IMR-90 (cell line): Measurements from ENCODE around the gene MTUS2. TPM values are rescaled to one million over a fixed set of nuclear protein-coding genes. Genes with fewer than 3 reads are reported as not detected.

Experiments used
- ATAC-seq: fragments of 200-7000 bp; cut with Tn5 transposase; 2 replicates; pipeline ENCODE4 v1.9.1; 2020; ENCODE audit warnings: low read depth, mild to moderate bottlenecking, moderate library complexity
- BruUV-seq: library from RNA; stranded (reverse); fragments of 400-500 nt; replicated peaks from 2 replicates; lab custom pipeline; 2021; lab: Mats Ljungman, UMichigan
- CTCF ChIA-PET: fragments of 300-600 bp; formaldehyde crosslinking; extraction: SDS; loops from one replicate; lab custom pipeline; 2021; ENCODE audit warnings: antibody characterized with exemption; lab: Yijun Ruan, JAX
- POLR2A ChIA-PET: fragments of 300-600 bp; sonication (Branson Sonifier 250); formaldehyde crosslinking; loops from one replicate; lab custom pipeline; 2022; ENCODE audit warnings: antibody characterized with exemption; ENCODE audit not compliant: unreplicated experiment; lab: Charles Lee
- DNase-seq: peaks from one replicate; pipeline ENCODE4 v3.0.0; 2013
- H2AFZ ChIP-seq: replicated peaks from 2 replicates; pipeline ENCODE3; 2013; ENCODE audit warnings: low read length, mild to moderate bottlenecking; ENCODE audit not compliant: poor library complexity
- H2AK5ac ChIP-seq: 2 replicates; pipeline ENCODE4 v1.6.1; 2013; ENCODE audit warnings: low read depth, low read length, inconsistent platforms
- H2AK9ac ChIP-seq: replicated peaks from 2 replicates; pipeline ENCODE3; 2013; ENCODE audit warnings: mild to moderate bottlenecking, low read depth, low read length, moderate library complexity; ENCODE audit not compliant: poor library complexity
- H2BK120ac ChIP-seq: 2 replicates; pipeline ENCODE4 v1.6.1; 2013; ENCODE audit warnings: low read depth, low read length, inconsistent platforms
- H2BK15ac ChIP-seq: 3 replicates; pipeline ENCODE4 v1.6.1; 2013; ENCODE audit warnings: low read depth, low read length, inconsistent platforms
- H2BK20ac ChIP-seq: 2 replicates; pipeline ENCODE4 v1.6.1; 2013; ENCODE audit warnings: low read depth, mild to moderate bottlenecking, inconsistent platforms, low read length, moderate library complexity
- H2BK5ac ChIP-seq: 2 replicates; pipeline ENCODE4 v1.6.1; 2013; ENCODE audit warnings: mild to moderate bottlenecking, low read depth, low read length, inconsistent platforms; ENCODE audit not compliant: poor library complexity, severe bottlenecking
- H3K14ac ChIP-seq: replicated peaks from 2 replicates; pipeline ENCODE4 v1.6.1; 2013; ENCODE audit warnings: low read depth, low read length, inconsistent platforms
- H3K18ac ChIP-seq: 2 replicates; pipeline ENCODE4 v1.6.1; 2013; ENCODE audit warnings: low read depth, low read length, control low read depth
- H3K23ac ChIP-seq: 2 replicates; pipeline ENCODE4 v1.6.1; 2013; ENCODE audit warnings: low read depth, low read length, inconsistent platforms
- H3K27ac ChIP-seq: 2 replicates; pipeline ENCODE4 v1.5.1; 2013; ENCODE audit warnings: mild to moderate bottlenecking, control low read depth, low read length; ENCODE audit not compliant: insufficient read depth
- H3K27me3 ChIP-seq: 2 replicates; pipeline ENCODE4 v1.6.1; 2013; ENCODE audit warnings: low read length; ENCODE audit not compliant: control insufficient read depth, insufficient read depth
- H3K36me3 ChIP-seq: 2 replicates; pipeline ENCODE4 v1.6.1; 2013; ENCODE audit warnings: low read length, mixed read lengths; ENCODE audit not compliant: control insufficient read depth, insufficient read depth
- H3K4ac ChIP-seq: 2 replicates; pipeline ENCODE4 v1.6.1; 2013; ENCODE audit warnings: low read depth, low read length, inconsistent platforms
- H3K4me1 ChIP-seq: 2 replicates; pipeline ENCODE4 v1.6.1; 2013; ENCODE audit warnings: low read length, mixed read lengths; ENCODE audit not compliant: control insufficient read depth, insufficient read depth
- H3K4me2 ChIP-seq: 2 replicates; pipeline ENCODE4 v1.6.1; 2013; ENCODE audit warnings: low read depth, mild to moderate bottlenecking, control low read depth, low read length, moderate library complexity
- H3K4me3 ChIP-seq: 2 replicates; pipeline ENCODE4 v1.5.1; 2013; ENCODE audit warnings: low read depth, mild to moderate bottlenecking, control low read depth, low read length, moderate library complexity; ENCODE audit not compliant: insufficient read depth
- H3K56ac ChIP-seq: 2 replicates; pipeline ENCODE4 v1.6.1; 2013; ENCODE audit warnings: low read length, inconsistent platforms; ENCODE audit not compliant: insufficient read depth; ENCODE audit errors: extremely low read depth
- H3K79me1 ChIP-seq, 2 experiments: 2 replicates each; pipeline ENCODE4 v1.6.1; 2013; ENCODE audit warnings: low read length in 2 of 2, inconsistent platforms in 1 of 2, low read depth in 1 of 2
- H3K9ac ChIP-seq: 2 replicates; pipeline ENCODE4 v1.6.1; 2013; ENCODE audit warnings: low read depth, low read length, control low read depth
- H3K9me1 ChIP-seq: 2 replicates; pipeline ENCODE4 v1.6.1; 2013; ENCODE audit warnings: low read length, inconsistent platforms; ENCODE audit not compliant: insufficient read depth
- H3K9me3 ChIP-seq: 2 replicates; pipeline ENCODE4 v1.6.1; 2013; ENCODE audit warnings: low read length; ENCODE audit not compliant: control insufficient read depth, insufficient read depth
- H4K20me1 ChIP-seq: 2 replicates; pipeline ENCODE4 v1.6.1; 2013; ENCODE audit warnings: low read length, inconsistent platforms; ENCODE audit not compliant: insufficient read depth
- H4K5ac ChIP-seq: 2 replicates; pipeline ENCODE4 v1.6.1; 2013; ENCODE audit warnings: mild to moderate bottlenecking, low read depth, low read length, control low read depth
- H4K8ac ChIP-seq, 2 experiments: 2 replicates each; pipeline ENCODE4 v1.6.1; 2013; ENCODE audit warnings: low read depth in 2 of 2, low read length in 2 of 2, control low read depth in 1 of 2, inconsistent platforms in 1 of 2
- H4K91ac ChIP-seq: 2 replicates; pipeline ENCODE4 v1.6.1; 2013; ENCODE audit warnings: low read depth, low read length, inconsistent platforms; ENCODE audit not compliant: insufficient read depth
- MAZ ChIP-seq: IDR thresholded peaks from 2 replicates; pipeline ENCODE4 v1.6.1; 2012; ENCODE audit warnings: low read depth, mild to moderate bottlenecking, low read length, improper control_type of control experiment, moderate library complexity, borderline replicate concordance
- RAD21 ChIP-seq: IDR thresholded peaks from 2 replicates; pipeline ENCODE4 v1.6.1; 2012; ENCODE audit warnings: low read length, improper control_type of control experiment
- WGBS, 2 experiments: methylation state at CpG; one replicate each; pipeline versions ENCODE4 v1.1.5 to v1.1.7; 2013; ENCODE audit warnings: missing lambda C conversion rate in 2 of 2; ENCODE audit not compliant: insufficient read length in 1 of 2; ENCODE audit errors: extremely low coverage in 2 of 2; 5-methylcytosine and 5-hydroxymethylcytosine counted together
- dilution Hi-C: fragments of 300-500 bp; cut with HindIII; formaldehyde crosslinking; loops from one replicate; pipeline ENCODE4 v1.14.3; 2018; ENCODE audit warnings: low sequenced_read_pairs; ENCODE audit not compliant: unreplicated experiment
- in situ Hi-C: fragments of 300-500 bp; cut with MboI; formaldehyde crosslinking; loops from 3 replicates; pipeline ENCODE4 v1.14.3; 2019; ENCODE audit warnings: low sequenced_read_pairs, inconsistent platforms, mixed read lengths
- intact Hi-C: fragments of 100-400 bp; cut with micrococcal nuclease; formaldehyde crosslinking; loops from 2 replicates; pipeline ENCODE4 v1.10.0; 2022
- polyA plus RNA-seq, 3 experiments: library from polyadenylated mRNA; depleted of rRNA; stranded (reverse); fragments of >200 nt; gene quantifications; 2 replicates each; pipeline ENCODE4 v1.2.3, GENCODE V29; 2012; ENCODE audit warnings: low replicate concordance in 1 of 3
- total RNA-seq: library from RNA; depleted of rRNA; stranded (reverse); fragments of >200 nt; gene quantifications from 2 replicates; pipeline ENCODE4 v1.2.3, GENCODE V29; 2012
- TF ChIP-seq, protein P1 (sequence below): fragments of 150-350 bp; IDR thresholded peaks from 2 replicates; pipeline ENCODE4 v1.6.1; 2016; ENCODE audit warnings: low read depth, mild to moderate bottlenecking, low read length, moderate library complexity, borderline replicate concordance

The MTUS2 gene
- total and polyA plus RNA-seq, 2 of the 4 experiments (the other 2 are of a cell fraction): under 0.01 to 0.02 TPM

GRCh38 chr13:29136341-29136740 lies 316.2 kb downstream of the MTUS2 start:
- Histone ChIP-seq H3K23ac (no peak overlapping the region), H3K9ac (no peak overlapping the region), H2AK5ac (no peak overlapping the region), H3K9me3 (peaks cover 9% of the 10 kb centered on the region), H3K9me1 (no peaks in the 10 kb centered on the region), H3K18ac (no peak overlapping the region), H2BK5ac (no peak overlapping the region), H3K4me1 (no peaks in the 10 kb centered on the region), H2AK9ac (no peak overlapping the region), H3K4ac (no peak overlapping the region), H4K91ac (no peak overlapping the region), H2BK15ac (no peak overlapping the region), H2BK20ac (no peak overlapping the region), H4K20me1 (no peaks in the 10 kb centered on the region), H3K56ac (no peak overlapping the region), H3K27ac (no peak overlapping the region), H2BK120ac (no peak overlapping the region), H3K79me1 (no peaks in the 10 kb centered on the region), H4K5ac (no peak overlapping the region), H3K27me3 (no peaks in the 10 kb centered on the region), H3K14ac (no peak overlapping the region), H3K4me3 (no peak overlapping the region), H4K8ac (no peak overlapping the region), H2AFZ (no peak overlapping the region), H3K36me3 (no peaks in the 10 kb centered on the region), H3K4me2 (no peak overlapping the region)
- intact Hi-C loops: no loop called here
- no peak for DNase-seq
- ATAC-seq: no peak
- POLR2A ChIA-PET: no interaction called here
- WGBS, 2 experiments: no CpG with 5 or more reads among the region's 2 CpGs
- CTCF ChIA-PET: no interaction called here
- BruUV-seq: no TSS peak
- dilution Hi-C loops: no loop called here
- in situ Hi-C loops: no loop called here
- TF ChIP-seq RAD21 (no peak), MAZ (no peak)
- TF ChIP-seq, protein P1, sequence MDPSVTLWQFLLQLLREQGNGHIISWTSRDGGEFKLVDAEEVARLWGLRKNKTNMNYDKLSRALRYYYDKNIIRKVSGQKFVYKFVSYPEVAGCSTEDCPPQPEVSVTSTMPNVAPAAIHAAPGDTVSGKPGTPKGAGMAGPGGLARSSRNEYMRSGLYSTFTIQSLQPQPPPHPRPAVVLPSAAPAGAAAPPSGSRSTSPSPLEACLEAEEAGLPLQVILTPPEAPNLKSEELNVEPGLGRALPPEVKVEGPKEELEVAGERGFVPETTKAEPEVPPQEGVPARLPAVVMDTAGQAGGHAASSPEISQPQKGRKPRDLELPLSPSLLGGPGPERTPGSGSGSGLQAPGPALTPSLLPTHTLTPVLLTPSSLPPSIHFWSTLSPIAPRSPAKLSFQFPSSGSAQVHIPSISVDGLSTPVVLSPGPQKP: no peak
